RWPE2 (cell line): Measurements from ENCODE around the gene PSMC4.

ENCODE experiments used
- ATAC-seq: fragments of 200-7000 bp; cut with Tn5 transposase; 3 replicates; pipeline ENCODE4 v1.9.1; 2021; ENCODE audit warnings: low read depth
- DNase-seq: peaks from one replicate; pipeline ENCODE4 v3.0.0-alpha.2; 2020; ENCODE audit warnings: low spot score
- H3K27ac ChIP-seq: fragments of 450-650 bp; 2 replicates; pipeline ENCODE4 v1.5.1; 2017; ENCODE audit warnings: mild to moderate bottlenecking; ENCODE audit not compliant: poor library complexity, severe bottlenecking
- H3K27me3 ChIP-seq: fragments of 250-450 bp; sonication (Bioruptor Pico); 2 replicates; pipeline ENCODE4 v1.5.1; 2021; ENCODE audit warnings: mild to moderate bottlenecking, moderate library complexity; ENCODE audit not compliant: insufficient read depth, poor library complexity, severe bottlenecking
- H3K36me3 ChIP-seq: fragments of 250-450 bp; sonication (Bioruptor Pico); 2 replicates; pipeline ENCODE4 v1.5.1; 2020; ENCODE audit warnings: low read depth, mild to moderate bottlenecking, moderate library complexity
- H3K4me1 ChIP-seq: fragments of 250-450 bp; sonication (Bioruptor Pico); 2 replicates; pipeline ENCODE4 v1.5.1; 2021; ENCODE audit warnings: mild to moderate bottlenecking, moderate library complexity; ENCODE audit not compliant: insufficient read depth, poor library complexity, severe bottlenecking
- H3K4me3 ChIP-seq: fragments of 250-450 bp; sonication (Bioruptor Pico); 2 replicates; pipeline ENCODE4 v1.5.1; 2021; ENCODE audit warnings: mild to moderate bottlenecking, moderate library complexity; ENCODE audit not compliant: severe bottlenecking
- H3K9me3 ChIP-seq: fragments of 250-450 bp; sonication (Bioruptor Pico); 2 replicates; pipeline ENCODE4 v1.5.1; 2021; ENCODE audit warnings: mild to moderate bottlenecking, moderate library complexity; ENCODE audit not compliant: severe bottlenecking
- CTCF ChIP-seq: fragments of 450-650 bp; IDR thresholded peaks from one replicate; pipeline ENCODE4 v1.5.1; 2017; ENCODE audit warnings: mild to moderate bottlenecking, moderate library complexity; ENCODE audit not compliant: poor library complexity, severe bottlenecking

Gene PSMC4

GRCh38 chr19:39997638-39998216 lies 26.8 kb downstream of the PSMC4 start:
- Histone ChIP-seq H3K27ac (no peak overlapping the region), H3K36me3 (0 out of 2 replicates have a peak, but pooled peaks cover 4% of the 10 kb centered on the region), H3K4me1 (peaks cover 11% of the 10 kb centered on the region), H3K9me3 (no peaks in the 10 kb centered on the region), H3K4me3 (peak overlapping the region; percentile 67), H3K27me3 (no peaks in the 10 kb centered on the region)
- no peak for DNase-seq
- no peak for TF ChIP-seq CTCF
- ATAC-seq, result no peak

- Histone ChIP-seq H3K9me3 (no peaks in the 10 kb centered on the region), H3K27me3 (no peaks in the 10 kb centered on the region), H3K27ac (no peak overlapping the region), H3K36me3 (0 out of 2 replicates have a peak, but pooled peaks cover 4% of the 10 kb centered on the region), H3K4me3 (no peak overlapping the region), H3K4me1 (peaks cover 11% of the 10 kb centered on the region)
- DNase-seq (no peak), ATAC-seq (no peak)
- TF ChIP-seq CTCF, result no peak
These were observed 27.5 kb downstream of the PSMC4 start for GRCh38 chr19:39998501-39998900.

- Histone ChIP-seq H3K27ac (no peak overlapping the region), H3K27me3 (no peaks in the 10 kb centered on the region), H3K4me1 (no peaks in the 10 kb centered on the region), H3K9me3 (no peaks in the 10 kb centered on the region), H3K36me3 (peaks cover 22% of the 10 kb centered on the region), H3K4me3 (no peak overlapping the region)
- DNase-seq, result no peak
- ATAC-seq, result no peak
- no peak for TF ChIP-seq CTCF
These were observed 34.8 kb downstream of the PSMC4 start for GRCh38 chr19:40005691-40006272.

- H3K4me1 ChIP-seq, result no peaks in the 10 kb centered on the region
- no peaks in the 10 kb centered on the region for H3K27me3 ChIP-seq
- peaks cover 22% of the 10 kb centered on the region for H3K36me3 ChIP-seq
- DNase-seq, result no peak
- no peak overlapping the region for H3K4me3 ChIP-seq
- ATAC-seq, result no peak
- TF ChIP-seq CTCF, result no peak
- no peak overlapping the region for H3K27ac ChIP-seq
- H3K9me3 ChIP-seq, result no peaks in the 10 kb centered on the region
These were observed 35.3 kb downstream of the PSMC4 start for GRCh38 chr19:40006273-40006691.

- DNase-seq, result no peak
- H3K27ac ChIP-seq, result no peak overlapping the region
- peaks cover 31% of the 10 kb centered on the region for H3K36me3 ChIP-seq
- no peak overlapping the region for H3K4me3 ChIP-seq
- no peaks in the 10 kb centered on the region for H3K4me1 ChIP-seq
- ATAC-seq, result no peak
- TF ChIP-seq CTCF, result no peak
- no peaks in the 10 kb centered on the region for H3K27me3 ChIP-seq
- peaks cover 15% of the 10 kb centered on the region for H3K9me3 ChIP-seq
These were observed 38.7 kb downstream of the PSMC4 start for GRCh38 chr19:40009674-40010073.
